BJ (cell line): ENCODE data around the gene TH. TPM values are rescaled to one million over a fixed set of nuclear protein-coding genes. Genes with fewer than 3 reads are reported as not detected.

ENCODE experiments used
- CTCF ChIA-PET: fragments of 350-600 bp; formaldehyde crosslinking; extraction: SDS; loops from one replicate; lab custom pipeline; 2021; ENCODE audit warnings: antibody characterized with exemption, inconsistent platforms; lab: Yijun Ruan, JAX
- POLR2A ChIA-PET: fragments of 300-600 bp; sonication (Branson Sonifier 250); formaldehyde crosslinking; extraction: SDS; loops from one replicate; lab custom pipeline; 2021; ENCODE audit warnings: antibody characterized with exemption; lab: Charles Lee
- DNase-seq: peaks from one replicate; pipeline ENCODE4 v3.0.0-alpha.2; 2011; ENCODE audit warnings: low read depth
- H3K27me3 ChIP-seq: 2 replicates; pipeline ENCODE4 v1.6.0; 2011; ENCODE audit warnings: low read length; ENCODE audit not compliant: control insufficient read depth, insufficient read depth
- H3K36me3 ChIP-seq: 2 replicates; pipeline ENCODE4 v1.5.1; 2011; ENCODE audit warnings: low read length; ENCODE audit not compliant: control insufficient read depth, insufficient read depth
- H3K4me3 ChIP-seq: 2 replicates; pipeline ENCODE4 v1.5.1; 2011; ENCODE audit warnings: low read depth, mild to moderate bottlenecking, control low read depth, low read length
- CTCF ChIP-seq: IDR thresholded peaks from 2 replicates; pipeline ENCODE4 v1.5.1; 2011; ENCODE audit warnings: low read depth, mild to moderate bottlenecking, control low read depth, inconsistent platforms, low read length, moderate library complexity; ENCODE audit not compliant: insufficient read depth
- polyA plus RNA-seq: library from polyadenylated mRNA; depleted of rRNA; stranded (reverse); fragments of >200 nt; gene quantifications from 2 replicates; pipeline ENCODE4 v1.2.3, GENCODE V29; 2011

Gene TH
- polyA plus RNA-seq, 1 experiment: not detected

- ChIA-PET CTCF (no interaction called here), POLR2A (no interaction called here)
- H3K4me3 ChIP-seq: no peak overlapping the region
- DNase-seq: no peak
- no peak for TF ChIP-seq CTCF
- peaks cover 13% of the 10 kb centered on the region for H3K36me3 ChIP-seq
- H3K27me3 ChIP-seq: peaks cover 2% of the 10 kb centered on the region
Observed at GRCh38 chr11:2129699-2130366, 41.8 kb downstream of the TH start.

GRCh38 chr11:2129308-2129698 is 42.3 kb downstream of the TH start:
- no peak for TF ChIP-seq CTCF
- H3K27me3 ChIP-seq: peaks cover under 1% of the 10 kb centered on the region; the same call in 1 of the 2 replicates
- ChIA-PET CTCF (interaction anchor here (0.8 kb wide), 1 partner anchor 8 kb away, joined by 3 read pairs; no protein-coding TSS in a partner anchor), POLR2A (no interaction called here)
- DNase-seq: no peak
- no peak overlapping the region for H3K4me3 ChIP-seq
- H3K36me3 ChIP-seq: peaks cover 10% of the 10 kb centered on the region

DNA sequence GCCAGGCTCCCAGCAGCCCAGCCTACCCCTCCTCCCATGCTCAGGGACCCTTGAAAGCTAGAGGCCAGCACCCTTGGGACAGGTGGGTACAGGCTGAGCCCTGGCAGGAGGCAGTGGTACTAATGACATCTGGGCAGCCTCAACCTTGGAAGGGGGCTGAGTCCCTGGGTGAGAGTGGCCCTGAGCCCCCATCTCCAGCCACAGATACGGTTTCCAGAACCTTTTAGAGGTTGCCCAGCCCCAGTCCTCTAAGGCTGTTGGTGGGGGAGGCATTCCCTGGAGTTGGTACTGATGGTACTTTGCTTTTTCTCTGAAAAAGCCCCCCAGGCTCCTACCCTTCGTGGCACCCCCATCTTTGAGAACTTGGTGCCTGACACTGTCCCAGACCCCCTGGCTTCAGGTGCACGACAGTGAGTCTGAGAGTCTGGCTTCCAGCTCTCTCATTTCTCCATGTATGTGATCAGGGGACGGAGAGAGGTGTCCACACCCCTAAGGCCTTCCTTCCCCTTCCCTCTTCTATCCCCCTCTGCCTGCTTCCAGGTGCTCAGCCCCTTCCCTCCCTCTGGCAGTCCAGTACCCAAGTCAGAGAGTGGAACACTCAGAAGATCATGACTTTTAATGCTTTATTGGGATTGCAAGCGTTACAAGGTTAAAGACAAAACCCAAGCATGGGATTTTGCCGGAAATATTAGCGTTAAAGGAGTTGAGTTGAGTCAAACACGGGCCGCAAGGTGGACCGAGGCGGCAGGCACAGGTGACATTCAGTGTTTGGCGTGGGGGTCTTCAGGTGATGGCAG is 42.9 kb downstream of the TH start:
- no peak for TF ChIP-seq CTCF
- no peak overlapping the region for H3K4me3 ChIP-seq
- DNase-seq: no peak
- no peaks in the 10 kb centered on the region; the same call in 1 of the 2 replicates for H3K27me3 ChIP-seq
- ChIA-PET CTCF (interaction anchor here (0.8 kb wide), 1 partner anchor 9 kb away, joined by 3 read pairs; no protein-coding TSS in a partner anchor), POLR2A (no interaction called here)
- H3K36me3 ChIP-seq: peaks cover 10% of the 10 kb centered on the region

DNA sequence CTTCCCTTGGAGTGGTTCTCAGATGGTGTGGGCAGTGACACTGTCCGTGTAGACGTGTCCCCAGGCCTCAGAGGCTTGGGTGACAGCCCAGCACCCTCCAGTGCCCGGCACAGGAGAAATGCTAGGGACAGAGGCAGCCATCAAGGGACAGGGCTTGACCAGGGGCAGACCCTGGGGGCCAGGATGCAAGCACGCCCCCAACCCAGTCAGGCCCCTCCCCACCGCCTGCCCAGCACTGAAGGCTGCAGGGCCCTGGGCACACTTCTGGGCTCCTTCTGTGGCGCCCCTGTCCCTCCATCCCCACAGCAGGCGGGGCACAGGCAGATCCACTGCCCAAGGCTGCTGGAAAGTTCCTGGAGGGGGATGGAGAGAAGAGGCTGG is 43.5 kb downstream of the TH start:
- Histone ChIP-seq H3K27me3 (no peaks in the 10 kb centered on the region), H3K36me3 (peaks cover 8% of the 10 kb centered on the region), H3K4me3 (no peak overlapping the region)
- no peak for TF ChIP-seq CTCF
- ChIA-PET POLR2A (no interaction called here), CTCF (no interaction called here)
- DNase-seq: no peak

GRCh38 chr11:2127482-2128129 is 44.0 kb downstream of the TH start:
- Histone ChIP-seq H3K36me3 (peaks cover 6% of the 10 kb centered on the region), H3K4me3 (no peak overlapping the region), H3K27me3 (no peaks in the 10 kb centered on the region)
- CTCF ChIA-PET: no interaction called here
- POLR2A ChIA-PET: no interaction called here
- no peak for DNase-seq
- TF ChIP-seq CTCF: no peak
